GM18507 (cell line): ENCODE data around the gene G3BP1.
"Not testable (repeated sequence)": the region's sequence is repeated elsewhere in the genome, so short reads cannot be mapped to it uniquely, and the experiment has no call there.

Experiments
- DNase-seq: peaks from one replicate; pipeline ENCODE4 v3.0.0; 2011; ENCODE audit warnings: low read depth; ENCODE audit not compliant: insufficient read length; ENCODE audit errors: extremely low spot score
- FAIRE-seq: peaks from 2 replicates; lab custom pipeline; 2011; peaks lifted over from hg19 to GRCh38; lab: Jason Lieb, UNC

The G3BP1 gene

DNA sequence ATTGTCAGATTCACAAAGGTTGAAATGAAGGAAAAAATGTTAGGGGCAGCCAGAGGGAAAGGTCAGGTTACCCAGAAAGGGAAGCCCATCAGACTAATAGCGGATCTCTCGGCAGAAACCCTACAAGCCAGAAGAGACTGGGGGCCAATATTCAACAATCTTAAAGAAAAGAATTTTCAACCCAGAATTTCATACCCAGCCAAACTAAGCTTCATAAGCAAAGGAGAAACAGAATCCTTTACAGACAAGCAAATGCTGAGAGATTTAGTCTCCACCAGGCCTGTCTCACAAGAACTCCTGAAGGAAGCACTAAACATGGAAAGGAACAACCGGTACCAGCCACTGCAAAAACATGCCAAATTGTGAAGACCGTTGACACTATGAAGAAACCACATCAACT, 61.1 kb downstream of the G3BP1 start:
- DNase-seq, FAIRE-seq: not testable (repeated sequence)

DNA sequence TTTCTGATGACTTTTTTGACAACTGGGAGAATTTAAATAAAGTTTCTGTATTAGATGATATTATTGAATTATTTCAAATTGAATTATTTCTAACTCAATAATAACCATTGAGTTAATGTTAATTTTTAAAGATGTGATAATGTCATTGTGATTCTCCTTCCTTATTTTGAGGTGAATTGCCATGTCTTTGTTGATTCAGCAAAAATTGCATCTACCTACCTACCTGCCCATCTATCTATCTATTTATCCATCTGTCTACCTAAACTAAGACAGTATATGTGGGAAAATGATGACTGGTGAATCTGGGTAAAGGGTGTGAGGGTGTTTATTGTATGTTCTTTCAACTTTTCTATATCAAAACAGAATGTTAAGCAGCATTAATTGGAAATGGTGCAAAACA, 75.0 kb downstream of the G3BP1 start:
- FAIRE-seq (no peak), DNase-seq (no peak)

DNA sequence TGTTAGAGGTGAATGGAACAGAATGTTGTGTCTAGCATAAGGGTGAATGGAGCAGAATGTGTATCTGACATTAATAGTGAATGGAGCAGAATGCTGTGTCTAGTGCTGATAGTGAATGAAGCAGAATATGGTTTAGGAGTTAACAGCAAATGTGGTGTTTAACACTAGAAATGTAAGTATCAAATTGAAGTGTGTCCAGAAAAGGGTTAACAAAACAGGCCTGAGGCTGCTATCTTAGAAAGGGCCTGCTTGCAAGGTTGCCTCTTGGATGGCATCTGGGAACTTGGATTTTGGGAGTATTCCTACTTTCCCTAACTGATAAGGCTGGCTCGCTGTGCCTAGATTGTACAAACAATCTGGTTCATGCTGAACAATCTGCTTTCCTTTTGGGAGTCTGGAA, 76.1 kb downstream of the G3BP1 start:
- no peak for FAIRE-seq

DNA sequence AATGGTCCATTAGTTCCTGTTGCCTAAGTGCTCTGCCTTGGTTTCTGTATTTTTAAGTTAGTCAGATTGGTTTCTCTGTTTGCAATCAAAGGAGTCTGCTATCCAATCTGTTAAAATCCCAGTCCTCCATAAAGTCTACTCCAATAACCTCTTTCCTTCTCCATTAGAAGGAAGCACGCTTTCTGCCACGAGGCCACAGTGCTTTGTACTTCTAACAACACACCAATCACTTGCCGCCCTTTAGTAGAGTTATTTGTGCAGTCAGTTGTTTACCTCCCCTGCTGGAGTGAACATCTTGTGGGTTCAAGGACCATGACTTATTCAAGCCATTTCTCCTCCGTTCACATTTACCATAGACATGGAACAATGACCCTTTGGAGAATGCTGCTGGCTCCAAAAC, 83.9 kb downstream of the G3BP1 start:
- no peak for FAIRE-seq
- no peak for DNase-seq

More for the DNA sequence above, 76.1 kb downstream of the G3BP1 start:
- DNase-seq = no peak

DNA sequence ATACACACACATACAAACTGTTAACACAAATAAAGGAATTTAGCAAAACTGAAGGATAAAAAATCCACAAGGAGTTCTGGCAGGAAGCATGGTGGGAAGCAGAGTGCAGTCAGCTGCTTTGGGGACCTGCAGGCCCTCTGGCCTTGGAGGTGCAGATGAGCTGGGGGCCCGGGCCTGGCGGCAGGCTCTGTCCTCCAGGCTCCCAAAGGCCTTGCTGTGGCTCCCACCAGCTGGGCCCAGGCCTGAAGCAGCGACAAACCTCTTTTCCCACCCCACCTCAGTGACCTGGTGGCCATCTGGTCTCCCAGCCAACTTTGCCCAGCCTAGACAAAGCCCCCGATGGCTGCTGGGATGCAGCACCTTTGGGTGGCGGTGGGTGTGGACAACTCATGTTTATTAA, 85.1 kb downstream of the G3BP1 start:
- no peak for DNase-seq
- FAIRE-seq = no peak

DNA sequence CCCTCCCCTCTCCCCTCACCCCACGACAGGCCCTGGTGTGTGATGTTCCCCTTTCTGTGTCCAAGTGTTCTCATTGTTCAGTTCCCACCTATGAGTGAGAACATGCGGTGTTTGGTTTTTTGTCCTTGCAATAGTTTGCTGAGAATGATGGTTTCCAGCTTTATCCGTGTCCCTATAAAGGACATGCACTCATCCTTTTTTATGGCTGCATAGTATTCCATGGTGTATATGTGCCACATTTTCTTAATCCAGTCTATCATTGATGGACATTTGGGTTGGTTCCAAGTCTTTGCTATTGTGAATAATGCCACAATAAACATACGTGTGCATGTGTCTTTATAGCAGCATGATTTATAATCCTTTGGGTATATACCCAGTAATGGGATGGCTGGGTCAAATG, 89.1 kb downstream of the G3BP1 start:
- not testable (repeated sequence) for DNase-seq

More for the DNA sequence above, 89.1 kb downstream of the G3BP1 start:
- not testable (repeated sequence) for FAIRE-seq
